Limb (tissue), 2 donors: ENCODE measurements around the gene FER.
"Not testable (repeated sequence)": the region's sequence is repeated elsewhere in the genome, so short reads cannot be mapped to it uniquely, and the experiment has no call there.

Experiments
- DNase-seq, 2 donors: peaks; one replicate each; pipeline ENCODE4 v3.0.0-alpha.2; 2016; ENCODE audit errors: extremely low spot score in 2 of 2

FER gene

GRCh38 chr5:108798513-108799265 is 51.0 kb downstream of the FER start:
- no peak for DNase-seq

- no peak for DNase-seq
These were observed 53.6 kb downstream of the FER start for GRCh38 chr5:108801301-108801700.

GRCh38 chr5:108801776-108802175 is 54.1 kb downstream of the FER start:
- DNase-seq = no peak

DNA sequence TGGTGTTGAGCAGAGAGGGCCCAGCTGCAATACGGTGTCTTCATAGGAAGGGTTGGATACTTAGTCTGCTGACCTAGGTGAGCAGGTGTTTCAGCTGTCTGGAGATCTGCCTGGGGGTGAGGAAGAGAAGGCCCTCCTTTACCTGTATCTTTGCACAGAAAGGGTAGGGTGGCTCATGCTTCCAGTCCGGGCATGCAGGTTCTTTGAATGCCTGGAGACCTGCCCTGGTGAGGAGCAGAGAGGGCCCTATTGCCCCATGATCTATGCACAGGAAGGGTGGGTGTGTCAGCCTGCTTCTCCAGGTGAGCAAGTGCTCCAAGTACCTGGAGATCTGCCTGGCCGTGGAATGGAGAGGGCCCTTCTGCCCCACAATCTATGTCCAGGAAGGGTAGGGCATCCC is 63.0 kb downstream of the FER start:
- no peak for DNase-seq

DNA sequence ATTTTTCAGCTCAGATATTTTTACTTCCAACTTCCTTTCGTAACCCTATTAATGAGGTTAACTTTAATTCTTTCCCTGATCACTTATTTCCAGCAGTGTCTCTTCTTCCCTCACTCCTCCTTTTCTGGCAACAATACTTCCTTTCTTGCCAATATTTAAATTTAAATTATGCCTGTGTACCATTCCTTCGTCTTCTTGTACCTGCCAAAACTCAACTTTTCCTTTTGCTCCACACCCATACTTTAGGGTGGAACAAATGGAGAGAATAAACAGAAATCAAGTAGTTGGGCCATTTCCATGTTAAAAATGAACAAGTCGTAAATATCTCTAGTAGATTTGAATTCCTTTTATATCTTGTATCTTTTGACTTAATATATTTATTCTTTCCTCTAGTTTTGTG is 66.0 kb downstream of the FER start:
- peak in 1 of 2 donors; percentile 36 for DNase-seq

DNA sequence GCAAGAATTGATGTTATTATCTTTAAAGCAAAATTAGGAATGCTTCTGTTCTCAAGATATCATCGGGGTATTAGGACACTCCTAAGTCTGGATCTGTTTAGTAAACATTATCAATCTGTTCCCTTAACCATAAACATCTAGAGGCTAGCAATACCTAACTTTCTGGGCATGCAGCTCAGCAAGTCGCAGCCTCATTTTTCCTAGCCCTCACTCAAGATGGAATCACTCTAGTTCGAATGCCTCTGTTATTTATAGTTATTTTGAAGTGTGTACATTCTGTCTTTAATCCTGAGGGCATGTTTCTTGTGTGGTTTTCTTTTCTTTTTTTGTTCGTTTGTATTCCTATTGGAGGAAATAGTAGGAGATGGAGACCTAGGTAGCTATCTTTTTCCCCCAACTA is 66.9 kb downstream of the FER start:
- no peak for DNase-seq

DNA sequence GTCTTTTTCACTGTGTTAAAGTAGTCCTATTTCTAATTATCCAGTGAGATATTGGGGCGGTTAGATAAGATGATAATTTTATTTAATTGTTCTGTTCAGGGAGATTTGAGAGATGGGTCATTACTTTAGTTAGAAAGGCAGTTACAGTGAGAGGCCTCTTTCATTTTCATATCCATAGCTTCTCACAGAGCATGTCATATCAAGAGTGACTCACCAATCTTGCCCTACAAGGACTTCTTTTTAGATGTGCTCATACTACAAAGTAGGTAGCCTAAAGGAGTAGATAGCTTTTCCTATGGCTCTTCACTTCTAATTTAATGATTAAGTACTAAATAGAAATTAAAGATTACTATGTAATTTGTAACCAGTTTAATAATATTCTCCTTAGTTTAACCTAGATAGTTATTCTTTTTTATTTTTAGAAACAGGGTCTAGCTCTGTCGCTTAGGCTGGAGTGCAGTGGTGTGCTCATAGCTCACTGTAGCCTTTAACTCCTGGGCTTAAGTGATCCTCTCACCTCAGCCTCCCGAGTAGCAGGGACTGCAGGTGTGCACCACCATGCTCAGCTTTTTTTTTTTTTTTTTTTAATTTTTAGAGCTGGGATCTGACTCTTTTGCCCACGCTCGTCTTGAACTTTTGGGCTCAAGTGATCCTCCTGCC is 71.0 kb downstream of the FER start:
- no peak for DNase-seq

DNA sequence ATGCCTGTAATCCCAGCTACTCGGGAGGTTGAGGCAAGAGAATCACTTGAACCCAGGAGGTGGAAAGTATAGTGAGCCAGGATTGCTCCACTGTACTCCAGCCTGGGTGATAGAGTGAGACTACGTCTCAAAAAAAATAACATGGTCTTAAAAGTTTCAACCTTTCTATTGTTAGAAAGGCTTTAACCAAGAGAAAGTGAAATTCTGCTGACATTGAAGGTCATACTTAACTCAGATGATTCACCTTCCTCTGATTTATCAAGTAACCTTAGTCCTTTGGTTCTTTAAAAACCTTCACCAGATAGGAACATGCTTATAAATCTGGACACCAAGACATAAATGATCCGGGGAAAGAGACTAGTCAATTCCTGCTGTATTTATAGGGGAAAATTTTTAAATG is 73.3 kb downstream of the FER start:
- DNase-seq = no peak

- DNase-seq = no peak
These were observed 74.7 kb downstream of the FER start for GRCh38 chr5:108822211-108822947.

GRCh38 chr5:108827131-108827530 is 79.4 kb downstream of the FER start:
- DNase-seq = no peak

DNA sequence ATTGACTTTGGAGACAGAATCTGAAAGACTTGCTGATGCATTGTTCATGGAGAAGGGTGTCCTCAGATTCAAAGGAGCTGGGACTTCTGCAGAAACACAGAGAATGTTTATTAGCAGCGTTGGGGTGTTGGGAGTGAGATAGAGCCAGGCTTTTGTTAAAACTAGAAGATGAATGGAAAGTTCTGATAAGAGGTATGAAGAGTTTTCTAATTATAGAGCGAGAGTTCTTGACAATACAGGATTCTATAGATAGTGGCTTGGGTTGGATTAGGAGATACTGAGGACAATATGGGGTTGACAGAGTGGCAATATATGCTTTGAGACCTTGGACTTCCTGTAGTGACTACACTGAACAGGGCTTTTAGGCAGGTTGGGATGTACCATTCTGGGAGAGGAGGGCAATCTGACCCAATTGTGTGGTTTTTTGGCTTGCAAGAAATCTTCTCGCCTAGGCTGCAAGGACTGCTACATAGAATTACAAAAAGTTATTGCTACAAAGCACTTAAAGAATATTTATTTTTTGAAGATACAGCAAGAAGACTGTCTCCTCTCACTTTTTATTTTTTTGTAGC is 83.1 kb downstream of the FER start:
- DNase-seq = no peak

DNA sequence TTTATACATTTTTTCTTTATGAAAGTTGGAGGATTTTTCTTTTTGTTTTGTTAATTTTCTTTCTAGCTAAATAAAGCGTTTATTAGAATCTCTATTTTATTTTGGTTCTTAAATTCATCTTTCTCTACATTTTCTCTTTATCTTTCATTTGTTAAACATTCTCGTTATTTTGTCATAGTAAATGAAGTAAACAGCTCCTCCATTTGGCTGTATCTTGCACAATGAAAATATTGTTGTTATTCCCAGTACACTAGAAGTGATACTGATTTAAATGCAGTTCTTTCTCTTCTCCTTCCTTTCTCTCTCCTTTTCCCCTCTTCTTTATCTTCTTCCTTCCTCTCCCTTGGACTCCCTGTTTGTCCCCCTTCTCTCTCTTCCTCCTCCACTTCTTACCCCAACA is 88.8 kb downstream of the FER start:
- no peak for DNase-seq

DNA sequence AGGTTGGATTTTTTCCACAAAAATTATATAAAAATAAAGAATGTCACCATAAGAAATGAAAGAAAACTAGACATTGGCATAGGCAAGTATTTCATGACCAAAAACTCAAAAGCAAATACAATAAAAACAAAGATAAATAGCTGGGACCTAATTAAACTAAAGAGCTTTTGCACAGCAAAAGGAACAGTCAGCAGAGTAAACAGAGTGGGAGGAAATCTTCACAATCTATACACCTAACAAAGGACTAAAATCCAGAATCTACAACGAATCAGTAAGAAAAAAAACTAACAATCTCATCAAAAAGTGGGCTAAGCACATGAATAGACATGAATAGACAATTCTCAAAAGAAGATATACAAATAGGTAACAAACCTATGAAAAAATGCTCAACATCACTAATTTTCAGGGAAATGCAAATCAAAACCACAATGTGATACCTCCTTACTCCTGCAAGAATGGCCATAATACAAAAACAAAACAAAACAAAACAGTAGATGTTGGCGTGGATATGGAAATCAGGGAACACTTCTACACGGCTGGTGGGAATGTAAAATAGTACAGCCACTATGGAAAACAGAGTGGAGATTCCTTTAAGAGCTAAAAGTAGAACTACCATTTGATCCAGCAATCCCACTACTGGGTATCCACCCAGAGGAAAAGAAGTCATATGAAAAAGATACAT is 94.7 kb downstream of the FER start:
- not testable (repeated sequence) for DNase-seq

GRCh38 chr5:108851129-108851528 is 103.4 kb downstream of the FER start:
- DNase-seq = not testable (repeated sequence)

- DNase-seq = no peak
These were observed 110.2 kb downstream of the FER start for GRCh38 chr5:108857905-108858304.

DNA sequence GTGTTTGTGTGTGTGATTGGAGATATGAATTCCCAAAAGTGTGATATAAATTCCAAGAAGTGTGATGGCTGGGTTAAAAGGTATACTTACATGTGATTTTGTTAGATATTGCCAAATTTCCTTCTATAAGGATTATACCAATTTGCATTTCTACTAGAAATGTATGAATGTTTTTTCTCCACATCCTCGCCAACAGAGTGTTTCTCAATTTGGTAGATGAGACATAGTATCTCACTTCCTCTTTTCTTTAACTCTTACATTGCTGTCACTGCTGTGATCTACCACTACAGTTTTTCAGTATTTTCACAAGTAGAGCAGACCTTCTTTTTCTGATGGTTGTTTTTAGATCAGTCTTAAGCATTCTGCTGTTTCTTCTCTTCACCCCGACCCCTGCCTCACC is 111.3 kb downstream of the FER start:
- DNase-seq = no peak

DNA sequence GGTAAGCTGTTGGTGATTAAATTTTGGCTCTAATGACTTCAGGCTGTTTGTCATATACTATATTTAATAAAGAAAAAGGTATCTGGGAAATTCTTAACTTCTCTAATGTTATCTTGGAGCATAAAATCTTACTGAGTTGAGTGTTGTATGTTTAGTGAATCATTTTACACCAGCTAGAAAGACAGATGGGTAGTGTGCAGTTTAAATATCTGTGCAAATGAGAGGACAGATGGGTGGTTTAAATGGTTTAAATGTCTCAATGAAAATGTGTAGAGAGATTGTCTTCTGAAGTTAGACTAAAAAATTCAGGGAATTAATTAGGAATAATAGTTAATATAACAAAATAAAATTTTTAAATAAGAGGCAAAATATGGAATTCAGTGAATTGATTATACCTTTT is 114.5 kb downstream of the FER start:
- no peak for DNase-seq

- DNase-seq = not testable (repeated sequence)
These were observed 118.4 kb downstream of the FER start for GRCh38 chr5:108866097-108866496.

DNA sequence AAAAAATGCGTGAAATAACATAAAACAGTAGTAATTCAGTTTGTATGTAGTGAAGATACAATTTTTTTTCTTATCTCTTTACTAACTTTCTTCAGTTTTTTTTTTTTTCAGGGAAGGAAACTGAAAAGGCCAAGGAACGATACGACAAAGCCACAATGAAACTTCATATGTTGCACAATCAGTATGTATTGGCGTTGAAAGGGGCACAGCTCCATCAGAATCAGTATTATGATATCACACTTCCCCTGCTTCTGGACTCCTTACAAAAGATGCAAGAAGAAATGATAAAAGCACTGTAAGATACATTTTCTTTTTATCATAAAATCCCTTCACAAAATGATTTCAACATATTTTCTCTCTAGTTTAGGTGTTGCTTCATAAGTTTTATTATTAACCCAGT is 120.0 kb downstream of the FER start:
- no peak for DNase-seq

- DNase-seq = no peak
These were observed 121.4 kb downstream of the FER start for GRCh38 chr5:108869066-108869465.

GRCh38 chr5:108876451-108876850 is 128.8 kb downstream of the FER start:
- no peak for DNase-seq

GRCh38 chr5:108878756-108879155 is 131.1 kb downstream of the FER start:
- no peak for DNase-seq
